Fibroblast of gingiva (primary cell): Measurements from ENCODE around the gene ERCC5.

Experiments
- DNase-seq: peaks from one replicate; pipeline ENCODE4 v3.0.0-alpha.2; 2011; ENCODE audit warnings: low read depth

The ERCC5 gene

GRCh38 chr13:102845630-102846260, at the start of gene ERCC5:
Gene ERCC5, plus strand, starts transcription at chr13:102846032. Its CDS starts 235 bp downstream, at chr13:102846267.
- peak; percentile 98 for DNase-seq

- peak; percentile 90 for DNase-seq
Observed at GRCh38 chr13:102798581-102799425, 47.0 kb upstream of the ERCC5 start, which contains the start of the genes BIVM and POGLUT2. Gene BIVM, plus strand, starts transcription at chr13:102799119. Its CDS starts 8,149 bp downstream, at chr13:102807268. Gene POGLUT2, minus strand, starts transcription at chr13:102798976. Its CDS starts 306 bp downstream, at chr13:102798670.

- peak; percentile 21 for DNase-seq
Observed at GRCh38 chr13:102799426-102800144, 46.2 kb upstream of the ERCC5 start.

GRCh38 chr13:102800145-102801041, 45.4 kb upstream of the ERCC5 start:
- DNase-seq, result peak; percentile 79

- DNase-seq, result no peak
Observed at GRCh38 chr13:102805680-102806079, 40.2 kb upstream of the ERCC5 start.

- no peak for DNase-seq
Observed at GRCh38 chr13:102807699-102808098, 38.1 kb upstream of the ERCC5 start.

GRCh38 chr13:102812611-102813287, 33.1 kb upstream of the ERCC5 start:
- no peak for DNase-seq

- DNase-seq, result no peak
Observed at GRCh38 chr13:102814025-102814607, 31.7 kb upstream of the ERCC5 start.

- no peak for DNase-seq
Observed at GRCh38 chr13:102814793-102815192, 31.0 kb upstream of the ERCC5 start.

GRCh38 chr13:102815788-102816187, 30.0 kb upstream of the ERCC5 start:
- DNase-seq, result no peak

- DNase-seq, result no peak
Observed at GRCh38 chr13:102816708-102817107, 29.1 kb upstream of the ERCC5 start.

GRCh38 chr13:102817241-102817640, 28.6 kb upstream of the ERCC5 start:
- no peak for DNase-seq

- no peak for DNase-seq
Observed at GRCh38 chr13:102817907-102818306, 27.9 kb upstream of the ERCC5 start.

GRCh38 chr13:102825400-102825799, 20.4 kb upstream of the ERCC5 start:
- no peak for DNase-seq

- DNase-seq, result peak; percentile 90
Observed at GRCh38 chr13:102825921-102826706, 19.7 kb upstream of the ERCC5 start.

- no peak for DNase-seq
Observed at GRCh38 chr13:102830646-102831045, 15.2 kb upstream of the ERCC5 start.

- no peak for DNase-seq
Observed at GRCh38 chr13:102836471-102836870, 9.4 kb upstream of the ERCC5 start.

- no peak for DNase-seq
Observed at GRCh38 chr13:102838273-102838672, 7.6 kb upstream of the ERCC5 start.

- no peak for DNase-seq
Observed at GRCh38 chr13:102838982-102839381, 6.8 kb upstream of the ERCC5 start.

GRCh38 chr13:102839462-102839861, 6.4 kb upstream of the ERCC5 start:
- DNase-seq, result peak; percentile 48
